NCI-H345 treated with DMSO at 0.1 percent for 48 hours (cell line): ENCODE data around the gene HSD17B8.
"Not testable (repeated sequence)": the region's sequence is repeated elsewhere in the genome, so short reads cannot be mapped to it uniquely, and the experiment has no call there.

Experiments
- DNase-seq: peaks from one replicate; lab custom pipeline; 2025; ENCODE audit not compliant: unreplicated experiment; lab: John Stamatoyannopoulos, UW

The HSD17B8 gene

GRCh38 chr6:33205191-33206026, 954 bp downstream of the HSD17B8 start:
- no peak for DNase-seq

DNA sequence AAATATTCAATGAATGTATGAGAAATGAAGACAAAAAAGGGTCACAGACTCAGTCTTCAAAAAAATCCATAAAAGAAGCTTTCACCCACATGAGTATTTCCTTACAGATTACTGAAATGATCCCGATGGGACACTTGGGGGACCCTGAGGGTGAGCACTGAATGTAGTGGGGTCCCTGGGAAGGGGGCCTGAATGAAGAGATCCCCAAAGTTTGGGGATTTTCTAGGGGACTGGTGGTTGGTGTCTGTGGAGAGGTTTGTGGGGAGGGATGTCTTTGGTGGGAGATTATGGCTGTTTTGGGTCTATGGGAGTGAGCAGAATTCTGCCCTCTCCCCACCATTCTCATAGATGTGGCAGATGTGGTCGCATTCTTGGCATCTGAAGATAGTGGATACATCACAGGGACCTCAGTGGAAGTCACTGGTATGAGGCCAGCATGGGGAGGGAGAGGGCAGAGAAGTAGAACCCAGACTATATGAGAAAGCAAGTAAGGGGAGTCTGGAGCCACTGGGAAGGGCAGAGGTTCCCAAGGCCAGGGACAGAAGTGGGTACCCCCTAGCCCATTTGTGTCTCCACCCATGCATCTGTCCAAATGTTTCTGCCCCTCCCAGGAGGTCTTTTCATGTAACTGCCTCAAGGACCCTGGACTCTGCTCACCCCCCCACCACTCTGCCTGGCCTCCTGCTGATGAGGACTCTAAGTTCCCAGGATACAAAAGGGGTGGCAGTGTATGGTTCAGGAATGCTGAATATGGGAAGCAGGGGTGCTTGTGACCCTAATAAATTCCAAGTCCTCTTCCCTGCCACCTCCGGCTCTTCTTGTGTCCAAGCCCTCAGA, 1.8 kb downstream of the HSD17B8 start:
- DNase-seq: no peak

GRCh38 chr6:33206864-33207551, 2.6 kb downstream of the HSD17B8 start:
- no peak for DNase-seq

DNA sequence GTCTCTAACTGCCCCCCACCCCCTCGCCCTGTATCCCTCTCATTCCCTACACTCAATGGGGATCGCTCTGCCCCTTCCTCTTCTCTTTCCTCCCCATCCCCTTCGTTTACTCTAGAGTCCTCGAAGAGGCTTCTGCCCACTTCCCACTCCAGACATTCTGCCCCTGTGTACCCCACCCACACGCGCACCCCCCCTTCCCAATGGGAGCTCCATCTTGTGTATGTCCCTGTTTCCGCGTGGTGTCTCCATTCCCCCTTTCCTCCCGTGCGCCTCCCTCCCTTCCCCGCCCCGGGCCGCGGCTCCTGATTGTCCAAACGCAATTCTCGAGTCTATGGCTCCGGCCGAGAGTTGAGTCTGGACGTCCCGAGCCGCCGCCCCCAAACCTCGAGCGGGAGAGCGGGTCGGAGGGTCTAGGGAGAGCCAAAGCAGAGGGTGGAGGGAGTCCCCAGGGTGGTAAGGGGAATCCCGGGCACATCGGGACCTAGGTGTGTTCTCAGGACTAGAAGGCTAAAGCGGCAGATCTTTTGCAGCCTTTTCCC, 3.2 kb downstream of the HSD17B8 start:
- DNase-seq: no peak

GRCh38 chr6:33208091-33208967, 3.9 kb downstream of the HSD17B8 start, which contains the start of gene RING1:
RING1 (plus strand) TSS chr6:33208500; CDS start chr6:33208823, 323 bp downstream.
- DNase-seq: peak; percentile 44

- no peak for DNase-seq
Observed at GRCh38 chr6:33209856-33210255, 5.4 kb downstream of the HSD17B8 start.

DNA sequence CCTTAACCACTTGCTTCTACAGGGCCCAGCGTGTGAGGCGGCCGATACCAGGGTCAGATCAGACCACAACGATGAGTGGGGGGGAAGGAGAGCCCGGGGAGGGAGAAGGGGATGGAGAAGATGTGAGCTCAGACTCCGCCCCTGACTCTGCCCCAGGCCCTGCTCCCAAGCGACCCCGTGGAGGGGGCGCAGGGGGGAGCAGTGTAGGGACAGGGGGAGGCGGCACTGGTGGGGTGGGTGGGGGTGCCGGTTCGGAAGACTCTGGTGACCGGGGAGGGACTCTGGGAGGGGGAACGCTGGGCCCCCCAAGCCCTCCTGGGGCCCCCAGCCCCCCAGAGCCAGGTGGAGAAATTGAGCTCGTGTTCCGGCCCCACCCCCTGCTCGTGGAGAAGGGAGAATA, 6.7 kb downstream of the HSD17B8 start:
- no peak for DNase-seq

DNA sequence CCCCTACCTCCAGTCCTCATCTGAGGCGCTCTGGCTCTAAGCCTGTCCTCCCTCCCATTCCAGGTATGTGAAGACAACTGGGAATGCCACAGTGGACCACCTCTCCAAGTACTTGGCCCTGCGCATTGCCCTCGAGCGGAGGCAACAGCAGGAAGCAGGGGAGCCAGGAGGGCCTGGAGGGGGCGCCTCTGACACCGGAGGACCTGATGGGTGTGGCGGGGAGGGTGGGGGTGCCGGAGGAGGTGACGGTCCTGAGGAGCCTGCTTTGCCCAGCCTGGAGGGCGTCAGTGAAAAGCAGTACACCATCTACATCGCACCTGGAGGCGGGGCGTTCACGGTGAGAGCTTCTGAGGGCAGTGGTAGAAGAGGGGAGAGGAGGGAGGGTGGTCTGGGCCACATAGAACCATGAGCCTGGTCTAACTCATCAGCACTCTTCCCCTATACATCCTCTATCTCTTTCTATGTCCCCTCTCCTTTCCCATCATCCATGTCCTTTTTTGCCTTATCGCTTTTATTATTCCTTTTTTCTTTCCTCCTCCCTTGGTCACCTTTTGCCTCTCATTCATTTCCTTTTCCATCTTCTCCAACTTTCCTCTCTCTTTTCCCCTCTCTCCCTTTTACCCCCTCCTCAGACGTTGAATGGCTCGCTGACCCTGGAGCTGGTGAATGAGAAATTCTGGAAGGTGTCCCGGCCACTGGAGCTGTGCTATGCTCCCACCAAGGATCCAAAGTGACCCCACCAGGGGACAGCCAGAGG, 7.4 kb downstream of the HSD17B8 start:
- DNase-seq: no peak

DNA sequence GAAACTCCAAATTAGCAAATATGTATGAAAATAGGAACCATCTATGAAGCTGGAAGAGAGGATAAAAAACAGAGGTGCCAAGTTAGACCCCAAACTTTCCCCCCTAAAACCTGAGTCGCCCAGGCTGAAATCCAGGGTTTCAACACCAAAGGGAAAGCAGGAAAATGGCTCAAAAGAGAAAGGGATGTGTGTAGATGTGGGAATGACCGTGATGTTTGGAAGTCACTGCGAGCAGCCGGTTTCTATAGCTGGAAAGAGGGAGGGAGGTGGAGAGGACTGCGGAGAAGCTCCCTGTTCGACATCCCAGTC, 8.4 kb downstream of the HSD17B8 start:
- DNase-seq: no peak

DNA sequence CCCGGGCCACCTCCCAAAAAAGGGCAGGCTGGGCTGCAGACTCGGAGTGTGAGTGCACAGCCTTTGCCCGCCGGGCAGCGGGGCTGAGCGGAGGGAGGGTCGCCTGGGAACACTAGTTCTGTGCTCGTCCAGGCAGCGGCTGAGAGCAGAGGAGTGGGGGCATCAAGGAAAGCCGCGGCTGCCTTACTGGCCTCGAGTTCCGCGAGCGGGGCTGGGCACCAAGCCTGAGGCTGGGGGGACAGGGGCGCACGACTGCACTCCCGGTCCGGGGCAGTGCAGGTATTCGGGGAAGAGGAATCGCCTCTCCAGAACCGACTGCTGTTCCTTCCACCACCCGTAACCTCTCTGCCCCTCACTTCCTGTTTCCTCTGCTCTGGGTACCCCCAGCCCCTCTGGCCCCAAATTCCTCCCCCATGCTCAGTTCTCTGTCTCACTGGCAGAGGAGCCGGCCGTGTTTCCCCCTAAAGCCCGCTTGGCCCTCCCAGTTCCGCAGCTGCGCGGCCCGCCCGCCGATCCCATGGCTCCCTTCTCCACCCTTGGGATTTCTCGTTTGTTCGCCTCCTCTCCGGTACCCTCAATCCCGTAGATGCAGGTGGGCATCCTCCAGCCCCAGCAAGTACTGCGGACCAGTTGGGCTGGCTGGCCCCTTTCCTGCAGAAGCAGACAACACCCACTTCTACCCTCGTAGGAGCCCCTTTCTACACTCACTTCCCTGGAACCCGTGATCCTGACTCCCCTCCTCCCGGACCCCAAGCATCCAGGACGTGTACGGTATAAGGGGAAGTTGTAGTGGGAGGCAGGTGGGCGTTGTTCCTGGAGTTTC, 8.9 kb downstream of the HSD17B8 start:
- no peak for DNase-seq

DNA sequence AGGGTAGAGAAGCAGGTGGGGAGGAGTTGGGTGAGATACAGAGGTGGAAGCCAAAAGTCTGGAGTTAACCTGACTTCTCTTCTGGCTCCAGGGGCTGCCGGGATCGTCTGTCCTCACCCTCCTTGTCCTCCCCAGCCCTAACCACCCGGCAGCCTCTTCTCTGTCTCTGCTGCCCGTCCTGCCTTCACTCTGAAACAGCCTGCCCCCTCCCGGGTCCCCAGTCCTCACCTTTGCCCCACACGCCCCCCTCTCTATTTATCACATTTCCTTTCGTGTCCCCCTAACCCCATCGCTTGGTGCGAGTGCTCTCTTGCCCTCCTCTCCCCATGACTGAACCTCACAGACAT, 9.5 kb downstream of the HSD17B8 start:
- DNase-seq: no peak

- no peak for DNase-seq
Observed at GRCh38 chr6:33215271-33216116, 11.0 kb downstream of the HSD17B8 start.

GRCh38 chr6:33216117-33216649, 11.7 kb downstream of the HSD17B8 start:
- DNase-seq: no peak

DNA sequence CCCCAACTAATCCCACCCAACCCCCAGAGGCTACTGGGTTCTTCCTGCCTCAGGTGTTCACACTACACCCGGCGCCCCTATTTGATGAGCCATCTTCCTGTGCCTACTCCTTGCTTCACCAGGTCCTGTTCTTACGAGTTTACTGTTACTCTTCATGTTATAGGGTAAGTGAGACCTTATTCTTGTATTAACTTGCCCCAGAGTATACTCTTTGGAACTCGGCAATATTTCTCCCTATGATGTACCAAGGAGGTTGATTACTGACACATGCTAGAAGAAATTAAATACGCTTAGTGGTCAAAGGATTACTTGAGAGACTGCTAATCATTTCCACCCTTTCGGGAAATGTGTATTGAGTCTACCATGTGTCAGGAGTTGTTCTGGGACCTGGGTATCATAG, 12.8 kb downstream of the HSD17B8 start:
- no peak for DNase-seq

GRCh38 chr6:33217681-33218080, 13.2 kb downstream of the HSD17B8 start:
- no peak for DNase-seq

GRCh38 chr6:33226503-33227120, 22.2 kb downstream of the HSD17B8 start:
- DNase-seq: not testable (repeated sequence)

GRCh38 chr6:33235221-33235634, 30.8 kb downstream of the HSD17B8 start:
- DNase-seq: no peak
